ENCODE results near the gene TTC27. TPM values are rescaled to one million over a fixed set of nuclear protein-coding genes. Genes with fewer than 3 reads are reported as not detected.

Gene TTC27
- polyA plus RNA-seq, 1 donor (not counting 4 experiments of a cell fraction or from before 2014, with no cell fraction given): 28.7 TPM

GRCh38 chr2:32663864-32664263 is 36.0 kb downstream of the TTC27 start:
- TF ChIP-seq EZH2 (IDR thresholded peaks at IDR 0.05; ENCODE audit: low read length) (no peak), CTCF (optimal IDR thresholded peaks at IDR 0.05 in 1 of 3, IDR thresholded peaks at IDR 0.05 in 1 of 3, conservative IDR thresholded peaks at IDR 0.05 in 1 of 3; ENCODE audit: extremely low read depth in 1 of 3, insufficient read depth in 2 of 3, low read length in 3 of 3) (no peak)
- Histone ChIP-seq H3K27me3 (ENCODE audit: control insufficient read depth, extremely low read depth, insufficient read depth, low read length) (no peaks in the 10 kb centered on the region), H4K20me1 (ENCODE audit: control insufficient read depth, extremely low read depth, insufficient read depth, low read length) (no peaks in the 10 kb centered on the region), H3K4me1 (ENCODE audit: control insufficient read depth, extremely low read depth, insufficient read depth, low read length) (no peaks in the 10 kb centered on the region), H3K9ac (ENCODE audit: control insufficient read depth, extremely low read depth, insufficient read depth, low read length) (no peak overlapping the region), H3K36me3 (ENCODE audit: control insufficient read depth in 2 of 2, extremely low read depth in 1 of 2, insufficient read depth in 2 of 2, low read length in 2 of 2) (no peaks in the 10 kb centered on the region), H3K4me2 (ENCODE audit: control insufficient read depth, extremely low read depth, insufficient read depth, low read depth, low read length) (no peak overlapping the region), H2AFZ (ENCODE audit: control insufficient read depth, low read length) (no peak overlapping the region), H3K9me1 (ENCODE audit: control insufficient read depth, extremely low read depth, insufficient read depth, low read length) (no peaks in the 10 kb centered on the region), H3K27ac (ENCODE audit: control insufficient read depth, insufficient read depth, low read length) (no peak overlapping the region), H3K4me3 (ENCODE audit: control insufficient read depth in 2 of 3, extremely low read depth in 1 of 3, insufficient read depth in 2 of 3, low read depth in 1 of 3, low read length in 3 of 3) (no peak overlapping the region), H3K9me3 (ENCODE audit: control insufficient read depth, low read depth, low read length) (no peaks in the 10 kb centered on the region), H3K79me2 (ENCODE audit: control insufficient read depth, insufficient read depth, low read length) (peaks cover 3% of the 10 kb centered on the region)
- no peak for DNase-seq (ENCODE audit: low read depth, low spot score)
- dilution Hi-C loops (cut with MboI; ENCODE audit: extremely low pct_ligation_motif_present, low sequenced_read_pairs): no loop called here
- no peak for FAIRE-seq

- Histone ChIP-seq H3K27me3 (ENCODE audit: control insufficient read depth, extremely low read depth, insufficient read depth, low read length) (no peaks in the 10 kb centered on the region), H3K4me1 (ENCODE audit: control insufficient read depth, extremely low read depth, insufficient read depth, low read length) (no peaks in the 10 kb centered on the region), H3K36me3 (ENCODE audit: control insufficient read depth in 2 of 2, extremely low read depth in 1 of 2, insufficient read depth in 2 of 2, low read length in 2 of 2) (no peaks in the 10 kb centered on the region), H3K9me3 (ENCODE audit: control insufficient read depth, low read depth, low read length) (no peaks in the 10 kb centered on the region), H3K79me2 (ENCODE audit: control insufficient read depth, insufficient read depth, low read length) (peaks cover 3% of the 10 kb centered on the region), H3K9ac (ENCODE audit: control insufficient read depth, extremely low read depth, insufficient read depth, low read length) (no peak overlapping the region), H4K20me1 (ENCODE audit: control insufficient read depth, extremely low read depth, insufficient read depth, low read length) (no peaks in the 10 kb centered on the region), H3K27ac (ENCODE audit: control insufficient read depth, insufficient read depth, low read length) (no peak overlapping the region), H3K9me1 (ENCODE audit: control insufficient read depth, extremely low read depth, insufficient read depth, low read length) (no peaks in the 10 kb centered on the region), H2AFZ (ENCODE audit: control insufficient read depth, low read length) (no peak overlapping the region), H3K4me3 (ENCODE audit: control insufficient read depth in 2 of 3, extremely low read depth in 1 of 3, insufficient read depth in 2 of 3, low read depth in 1 of 3, low read length in 3 of 3) (no peak overlapping the region), H3K4me2 (ENCODE audit: control insufficient read depth, extremely low read depth, insufficient read depth, low read depth, low read length) (no peak overlapping the region)
- dilution Hi-C loops (cut with MboI; ENCODE audit: extremely low pct_ligation_motif_present, low sequenced_read_pairs): no loop called here
- TF ChIP-seq EZH2 (IDR thresholded peaks at IDR 0.05; ENCODE audit: low read length) (no peak), CTCF (optimal IDR thresholded peaks at IDR 0.05 in 1 of 3, IDR thresholded peaks at IDR 0.05 in 1 of 3, conservative IDR thresholded peaks at IDR 0.05 in 1 of 3; ENCODE audit: extremely low read depth in 1 of 3, insufficient read depth in 2 of 3, low read length in 3 of 3) (no peak)
- DNase-seq (ENCODE audit: low read depth, low spot score) (no peak), FAIRE-seq (no peak)
Measured at GRCh38 chr2:32666704-32667103, 38.9 kb downstream of the TTC27 start.

All from keratinocyte (primary cell).